ENCODE data around the gene MRPL18.
A peak's percentile ranks its signal among the peaks of the same experiment; 100 is the strongest.
"Not testable (repeated sequence)": the region's sequence is repeated elsewhere in the genome, so short reads cannot be mapped to it uniquely, and the experiment has no call there.

The MRPL18 gene

GRCh38 chr6:159790149-159790955 lies at the start of gene MRPL18:
Gene MRPL18, plus strand, starts transcription at chr6:159790467. Its CDS starts 121 bp downstream, at chr6:159790588.
- peak within 1 kb of the TSS; percentile 99 for H3K4me3 ChIP-seq (ENCODE audit: low read depth, low read length)
- H3K36me3 ChIP-seq (replicated peaks), result peaks cover 27% of the 10 kb centered on the region
- in situ Hi-C loops (cut with HindIII; ENCODE audit: low pct_ligation_motif_present, low sequenced_read_pairs), result no loop called here
- DNase-seq, result peak; percentile 97
- H3K27ac ChIP-seq, result peak within 1 kb of the TSS; percentile 77
- no peaks in the 10 kb centered on the region for H3K27me3 ChIP-seq (replicated peaks)
- no peak for TF ChIP-seq CTCF (IDR thresholded peaks at IDR 0.05; ENCODE audit: low read depth, low read length, missing control alignments)

GRCh38 chr6:159742165-159742564 lies 48.1 kb upstream of the MRPL18 start:
- H3K4me3 ChIP-seq (ENCODE audit: low read depth, low read length), result no peak overlapping the region
- TF ChIP-seq CTCF (IDR thresholded peaks at IDR 0.05; ENCODE audit: low read depth, low read length, missing control alignments), result no peak
- DNase-seq, result no peak
- peaks cover 62% of the 10 kb centered on the region for H3K36me3 ChIP-seq (replicated peaks)
- H3K27ac ChIP-seq, result no peak overlapping the region
- in situ Hi-C loops (cut with HindIII; ENCODE audit: low pct_ligation_motif_present, low sequenced_read_pairs), result no loop called here
- H3K27me3 ChIP-seq (replicated peaks), result no peaks in the 10 kb centered on the region

- Histone ChIP-seq H3K36me3 (replicated peaks) (peaks cover 73% of the 10 kb centered on the region), H3K4me3 (ENCODE audit: low read depth, low read length) (no peak overlapping the region), H3K27me3 (replicated peaks) (no peaks in the 10 kb centered on the region), H3K27ac (no peak overlapping the region)
- in situ Hi-C loops (cut with HindIII; ENCODE audit: low pct_ligation_motif_present, low sequenced_read_pairs), result no loop called here
- no peak for TF ChIP-seq CTCF (IDR thresholded peaks at IDR 0.05; ENCODE audit: low read depth, low read length, missing control alignments)
- DNase-seq, result no peak
These were observed 45.2 kb upstream of the MRPL18 start for GRCh38 chr6:159745081-159745480.

- no peak for DNase-seq
- TF ChIP-seq CTCF (IDR thresholded peaks at IDR 0.05; ENCODE audit: low read depth, low read length, missing control alignments), result no peak
- Histone ChIP-seq H3K36me3 (replicated peaks) (peaks cover 68% of the 10 kb centered on the region), H3K4me3 (ENCODE audit: low read depth, low read length) (no peak overlapping the region), H3K27me3 (replicated peaks) (no peaks in the 10 kb centered on the region), H3K27ac (no peak overlapping the region)
- in situ Hi-C loops (cut with HindIII; ENCODE audit: low pct_ligation_motif_present, low sequenced_read_pairs), result no loop called here
These were observed 43.5 kb upstream of the MRPL18 start for GRCh38 chr6:159746759-159747158.

- H3K4me3 ChIP-seq (ENCODE audit: low read depth, low read length); H3K27ac ChIP-seq; H3K27me3 ChIP-seq (replicated peaks); DNase-seq; in situ Hi-C loops (cut with HindIII; ENCODE audit: low pct_ligation_motif_present, low sequenced_read_pairs): not testable (repeated sequence)
- peaks cover 60% of the 10 kb centered on the region for H3K36me3 ChIP-seq (replicated peaks)
These were observed 42.1 kb upstream of the MRPL18 start for GRCh38 chr6:159748127-159748526.

GRCh38 chr6:159751448-159751847 lies 38.8 kb upstream of the MRPL18 start:
- peaks cover 47% of the 10 kb centered on the region for H3K36me3 ChIP-seq (replicated peaks)
- in situ Hi-C loops (cut with HindIII; ENCODE audit: low pct_ligation_motif_present, low sequenced_read_pairs), result no loop called here

More at GRCh38 chr6:159751448-159751847, 38.8 kb upstream of the MRPL18 start:
- no peak overlapping the region for H3K27ac ChIP-seq
- DNase-seq, result no peak
- H3K4me3 ChIP-seq (ENCODE audit: low read depth, low read length), result no peak overlapping the region
- H3K27me3 ChIP-seq (replicated peaks), result no peaks in the 10 kb centered on the region
- no peak for TF ChIP-seq CTCF (IDR thresholded peaks at IDR 0.05; ENCODE audit: low read depth, low read length, missing control alignments)
